ENCODE measurements around the gene GASK1B.

GASK1B gene

DNA sequence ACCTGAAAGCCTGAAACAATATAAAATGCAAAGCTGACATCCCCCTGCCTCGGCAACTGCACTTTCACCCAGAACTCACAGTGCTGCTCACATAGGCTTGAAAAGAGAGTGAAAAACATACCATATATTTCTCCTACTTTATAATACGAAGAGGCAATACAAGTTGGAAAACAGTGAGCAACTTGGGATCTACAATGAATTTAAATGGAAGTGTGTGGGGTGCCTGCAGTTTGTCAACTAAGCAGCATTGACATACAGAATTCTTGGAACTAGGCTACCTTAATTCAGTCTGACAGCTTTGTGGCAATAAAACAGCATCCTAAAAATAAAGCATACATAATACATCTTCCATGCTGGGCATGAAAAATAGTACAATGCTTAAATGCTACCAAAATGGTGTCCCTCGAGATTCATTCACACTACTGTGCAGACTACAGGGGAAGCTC lies 8.0 kb downstream of the GASK1B start:
- TF ChIP-seq, protein P1, sequence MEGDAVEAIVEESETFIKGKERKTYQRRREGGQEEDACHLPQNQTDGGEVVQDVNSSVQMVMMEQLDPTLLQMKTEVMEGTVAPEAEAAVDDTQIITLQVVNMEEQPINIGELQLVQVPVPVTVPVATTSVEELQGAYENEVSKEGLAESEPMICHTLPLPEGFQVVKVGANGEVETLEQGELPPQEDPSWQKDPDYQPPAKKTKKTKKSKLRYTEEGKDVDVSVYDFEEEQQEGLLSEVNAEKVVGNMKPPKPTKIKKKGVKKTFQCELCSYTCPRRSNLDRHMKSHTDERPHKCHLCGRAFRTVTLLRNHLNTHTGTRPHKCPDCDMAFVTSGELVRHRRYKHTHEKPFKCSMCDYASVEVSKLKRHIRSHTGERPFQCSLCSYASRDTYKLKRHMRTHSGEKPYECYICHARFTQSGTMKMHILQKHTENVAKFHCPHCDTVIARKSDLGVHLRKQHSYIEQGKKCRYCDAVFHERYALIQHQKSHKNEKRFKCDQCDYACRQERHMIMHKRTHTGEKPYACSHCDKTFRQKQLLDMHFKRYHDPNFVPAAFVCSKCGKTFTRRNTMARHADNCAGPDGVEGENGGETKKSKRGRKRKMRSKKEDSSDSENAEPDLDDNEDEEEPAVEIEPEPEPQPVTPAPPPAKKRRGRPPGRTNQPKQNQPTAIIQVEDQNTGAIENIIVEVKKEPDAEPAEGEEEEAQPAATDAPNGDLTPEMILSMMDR (IDR thresholded peaks at IDR 0.05; ENCODE audit: control insufficient read depth, extremely low read depth, insufficient read depth): no peak
- DNase-seq (ENCODE audit: low read depth): no peak
- no peak overlapping the region for H3K4me3 ChIP-seq (ENCODE audit: low read depth, low read length)

DNA sequence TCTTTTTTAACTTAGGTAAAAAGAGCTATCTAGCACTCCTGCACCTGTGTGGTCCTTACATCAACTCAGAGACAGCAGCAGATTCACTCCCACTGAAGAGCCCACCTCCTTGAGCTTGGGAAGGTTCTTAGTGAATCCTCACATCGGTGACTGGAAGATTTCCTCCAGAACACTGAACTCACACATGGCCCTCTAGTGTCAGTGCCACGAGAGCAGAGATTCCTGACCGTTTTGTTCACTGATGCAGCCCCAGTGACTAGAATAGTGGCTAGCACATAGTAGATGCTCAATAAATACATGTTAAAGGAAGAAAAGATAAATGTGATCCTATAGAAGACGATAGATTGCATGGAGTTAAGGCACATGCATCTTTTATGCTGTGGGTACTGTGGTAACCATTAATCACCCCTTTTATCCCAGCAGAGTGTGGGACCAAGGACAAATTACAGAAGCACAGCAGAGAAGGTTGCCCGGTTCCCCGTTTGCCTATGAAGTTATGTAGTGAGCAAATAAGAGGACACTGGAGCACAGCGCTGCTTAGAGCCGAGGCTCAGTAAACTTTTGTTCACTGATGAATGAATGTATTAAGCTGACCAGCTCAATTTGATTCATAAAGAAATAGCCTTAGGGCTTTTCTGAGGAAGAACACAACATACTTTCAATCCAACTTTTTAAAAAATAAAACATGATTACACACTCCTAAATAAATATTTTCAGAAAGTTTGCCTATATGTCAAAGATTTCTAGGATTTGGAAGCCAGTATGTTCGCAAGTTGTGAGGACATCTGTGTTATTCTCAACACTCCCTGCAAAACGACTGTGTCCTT lies 8.7 kb downstream of the GASK1B start:
- DNase-seq (ENCODE audit: low read depth): no peak
- TF ChIP-seq, protein P1 (IDR thresholded peaks at IDR 0.05; ENCODE audit: control insufficient read depth, extremely low read depth, insufficient read depth): no peak
- no peak overlapping the region for H3K4me3 ChIP-seq (ENCODE audit: low read depth, low read length)

DNA sequence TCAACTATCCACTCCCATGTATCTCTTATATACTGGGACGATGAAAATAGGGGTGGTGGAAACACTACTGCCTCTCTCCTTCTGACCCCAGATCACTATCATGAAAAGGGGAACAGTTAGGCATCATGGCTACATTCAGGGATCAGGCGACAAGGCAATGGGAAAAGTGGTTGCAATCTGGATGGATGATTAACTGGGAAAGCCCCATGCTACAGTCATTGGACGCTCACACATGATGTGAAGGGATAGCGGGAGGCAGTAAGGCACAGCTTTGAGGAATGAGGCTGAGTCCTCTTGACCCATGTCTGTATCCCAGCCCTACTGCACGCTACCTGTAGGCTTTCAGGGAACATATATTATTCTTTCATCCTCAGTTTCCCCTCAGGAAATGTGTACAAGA lies 10.2 kb downstream of the GASK1B start:
- TF ChIP-seq, protein P1 (IDR thresholded peaks at IDR 0.05; ENCODE audit: control insufficient read depth, extremely low read depth, insufficient read depth): no peak
- H3K4me3 ChIP-seq (ENCODE audit: low read depth, low read length): no peak overlapping the region
- DNase-seq (ENCODE audit: low read depth): no peak

DNA sequence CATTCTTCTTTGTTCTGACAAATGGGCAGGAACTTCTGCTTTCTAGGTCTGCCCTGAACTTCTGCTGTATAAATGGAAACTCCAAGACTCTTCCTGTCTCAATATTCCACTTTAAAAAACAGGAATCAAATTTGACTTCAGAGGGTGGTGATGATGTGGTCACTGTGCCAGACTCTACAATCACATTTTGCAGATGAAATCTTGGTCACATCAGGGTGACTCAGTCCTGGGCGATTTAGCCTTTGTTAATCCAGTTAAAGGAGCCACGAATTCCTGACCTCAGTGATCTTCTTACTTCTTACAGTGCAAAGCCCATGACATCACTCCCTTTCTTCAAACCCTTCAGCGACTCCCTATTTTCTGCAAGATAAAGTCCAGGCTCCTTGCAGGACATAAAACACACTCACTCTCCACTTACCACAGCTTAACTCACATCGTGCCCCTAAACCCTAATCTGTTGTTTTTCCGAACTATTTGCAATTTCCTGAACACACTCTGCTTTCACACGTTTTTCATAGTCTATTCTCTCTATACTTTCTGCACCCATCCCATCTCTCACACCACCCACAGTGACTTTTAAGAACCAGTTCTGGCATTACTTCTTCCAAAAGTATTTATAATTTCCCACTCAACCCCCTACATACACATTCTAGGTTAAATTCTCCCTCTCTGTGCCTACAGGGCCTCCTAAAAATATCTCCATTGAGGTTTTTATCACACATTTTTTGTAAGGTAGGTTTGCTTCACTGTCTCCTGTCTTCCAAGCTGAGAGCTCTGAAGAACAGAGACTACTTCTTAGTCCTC lies 11.1 kb downstream of the GASK1B start:
- no peak overlapping the region for H3K4me3 ChIP-seq (ENCODE audit: low read depth, low read length)
- no peak for DNase-seq (ENCODE audit: low read depth)
- TF ChIP-seq, protein P1 (IDR thresholded peaks at IDR 0.05; ENCODE audit: control insufficient read depth, extremely low read depth, insufficient read depth): no peak

DNA sequence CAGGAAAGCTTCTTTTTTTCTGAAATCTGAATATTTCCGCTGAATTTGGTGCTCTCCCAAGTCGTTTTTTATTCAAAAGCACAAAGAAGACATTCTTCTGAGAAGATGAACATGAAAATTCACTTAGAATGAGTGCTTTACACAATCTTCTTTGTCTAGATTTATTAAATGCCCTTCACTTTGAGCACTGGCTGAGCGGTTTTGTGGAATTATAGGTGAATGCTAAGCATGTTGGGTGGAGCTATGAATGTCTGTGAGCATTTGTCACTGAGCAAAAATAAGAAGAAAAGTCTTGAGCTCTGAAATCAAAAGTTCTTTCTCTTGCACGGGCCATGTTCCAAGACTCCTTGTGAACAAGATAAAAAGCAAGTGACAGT lies 13.1 kb downstream of the GASK1B start:
- TF ChIP-seq, protein P1 (IDR thresholded peaks at IDR 0.05; ENCODE audit: control insufficient read depth, extremely low read depth, insufficient read depth): no peak
- DNase-seq (ENCODE audit: low read depth): no peak
- H3K4me3 ChIP-seq (ENCODE audit: low read depth, low read length): no peak overlapping the region

DNA sequence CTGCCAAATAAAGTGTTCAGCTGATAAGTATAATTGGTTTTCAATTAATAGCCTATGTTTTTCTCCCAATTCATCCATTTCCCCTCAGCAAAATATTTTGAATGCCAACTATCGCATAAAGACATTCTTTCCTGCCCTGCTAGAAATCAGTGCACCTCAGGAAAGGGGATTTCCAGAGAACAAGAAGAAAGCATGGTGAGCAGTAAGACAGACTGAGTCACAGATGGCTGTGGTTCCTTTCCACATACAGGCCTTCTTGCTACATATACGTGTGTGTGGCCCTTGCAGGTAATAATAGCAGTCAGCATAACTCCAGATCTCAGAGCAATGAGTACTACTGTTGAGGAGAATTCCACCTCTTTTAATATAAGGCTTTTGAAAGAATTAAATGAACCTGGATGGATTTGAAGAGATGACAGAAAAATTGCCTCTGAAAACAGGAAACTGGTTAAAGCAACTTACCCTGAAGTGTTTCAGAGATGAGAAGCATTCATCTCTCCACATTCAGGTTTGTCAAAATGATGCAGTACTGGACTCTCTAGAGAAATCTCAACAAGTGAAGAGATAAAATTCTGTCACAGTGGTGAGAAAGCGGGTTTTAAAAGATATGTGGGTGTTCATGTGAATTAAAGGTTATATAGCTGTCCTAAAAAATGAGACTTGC lies 13.6 kb downstream of the GASK1B start:
- H3K4me3 ChIP-seq (ENCODE audit: low read depth, low read length): no peak overlapping the region
- no peak for DNase-seq (ENCODE audit: low read depth)
- TF ChIP-seq, protein P1 (IDR thresholded peaks at IDR 0.05; ENCODE audit: control insufficient read depth, extremely low read depth, insufficient read depth): no peak
